MCF 10A (cell line): ENCODE results near the gene PNMT. TPM values are rescaled to one million over a fixed set of nuclear protein-coding genes. Genes with fewer than 3 reads are reported as not detected.

Source experiments
- BruUV-seq: library from RNA; stranded (reverse); fragments of 400-500 nt; replicated peaks from 2 replicates; lab custom pipeline; 2021; lab: Mats Ljungman, UMichigan
- CTCF ChIA-PET: fragments of 300-600 bp; sonication (Branson Sonifier 250); formaldehyde crosslinking; extraction: SDS; loops from one replicate; lab custom pipeline; 2021; ENCODE audit warnings: antibody characterized with exemption, inconsistent platforms; lab: Yijun Ruan, JAX
- POLR2A ChIA-PET: fragments of 300-600, 350-650 bp; sonication (Branson Sonifier 250); formaldehyde crosslinking; extraction: SDS; loops from one replicate; lab custom pipeline; 2020; ENCODE audit warnings: antibody characterized with exemption, inconsistent platforms; lab: Yijun Ruan, JAX
- DNase-seq: peaks from one replicate; pipeline ENCODE4 v3.0.0-alpha.2; 2018; ENCODE audit not compliant: unreplicated experiment
- H3K27ac Mint-ChIP-seq: one replicate; pipeline ENCODE4 v1.8.0; 2022; ENCODE audit warnings: mild to moderate bottlenecking, low read depth, mixed read lengths; ENCODE audit not compliant: unreplicated experiment
- H3K27me3 Mint-ChIP-seq: one replicate; pipeline ENCODE4 v1.8.0; 2022; ENCODE audit warnings: mixed read lengths; ENCODE audit not compliant: insufficient read depth, unreplicated experiment
- H3K36me3 Mint-ChIP-seq: one replicate; pipeline ENCODE4 v1.8.0; 2022; ENCODE audit warnings: mild to moderate bottlenecking, moderate library complexity, mixed read lengths; ENCODE audit not compliant: insufficient read depth, unreplicated experiment
- H3K4me1 Mint-ChIP-seq: one replicate; pipeline ENCODE4 v1.8.0; 2022; ENCODE audit warnings: mixed read lengths; ENCODE audit not compliant: insufficient read depth, unreplicated experiment
- H3K4me3 Mint-ChIP-seq: one replicate; pipeline ENCODE4 v1.8.0; 2022; ENCODE audit warnings: mild to moderate bottlenecking, moderate library complexity, mixed read lengths; ENCODE audit not compliant: unreplicated experiment
- H3K9me3 Mint-ChIP-seq: one replicate; pipeline ENCODE4 v1.8.0; 2022; ENCODE audit warnings: mixed read lengths; ENCODE audit not compliant: unreplicated experiment
- intact Hi-C: fragments of 100-400 bp; cut with micrococcal nuclease; formaldehyde crosslinking; loops from 2 replicates; pipeline ENCODE4 v1.14.1; 2022
- total RNA-seq: library from RNA; stranded (reverse); gene quantifications from 2 replicates; pipeline ENCODE4 v1.2.3, GENCODE V29; 2022
- TF ChIP-seq, protein P1 (sequence below): fragments of 200-600 bp; IDR thresholded peaks from one replicate; pipeline ENCODE4 v1.8.0; 2022; ENCODE audit warnings: antibody characterized with exemption, mild to moderate bottlenecking; ENCODE audit not compliant: unreplicated experiment

PNMT gene
- total RNA-seq, 1 experiment from 2014 or later = not detected

- Mint-ChIP-seq H3K27me3 (no peaks in the 10 kb centered on the region), H3K36me3 (peaks cover 2% of the 10 kb centered on the region), H3K9me3 (no peaks in the 10 kb centered on the region), H3K4me3 (peak overlapping the region; percentile 81), H3K27ac (peak overlapping the region; percentile 56), H3K4me1 (peaks cover 22% of the 10 kb centered on the region)
- TF ChIP-seq, protein P1, sequence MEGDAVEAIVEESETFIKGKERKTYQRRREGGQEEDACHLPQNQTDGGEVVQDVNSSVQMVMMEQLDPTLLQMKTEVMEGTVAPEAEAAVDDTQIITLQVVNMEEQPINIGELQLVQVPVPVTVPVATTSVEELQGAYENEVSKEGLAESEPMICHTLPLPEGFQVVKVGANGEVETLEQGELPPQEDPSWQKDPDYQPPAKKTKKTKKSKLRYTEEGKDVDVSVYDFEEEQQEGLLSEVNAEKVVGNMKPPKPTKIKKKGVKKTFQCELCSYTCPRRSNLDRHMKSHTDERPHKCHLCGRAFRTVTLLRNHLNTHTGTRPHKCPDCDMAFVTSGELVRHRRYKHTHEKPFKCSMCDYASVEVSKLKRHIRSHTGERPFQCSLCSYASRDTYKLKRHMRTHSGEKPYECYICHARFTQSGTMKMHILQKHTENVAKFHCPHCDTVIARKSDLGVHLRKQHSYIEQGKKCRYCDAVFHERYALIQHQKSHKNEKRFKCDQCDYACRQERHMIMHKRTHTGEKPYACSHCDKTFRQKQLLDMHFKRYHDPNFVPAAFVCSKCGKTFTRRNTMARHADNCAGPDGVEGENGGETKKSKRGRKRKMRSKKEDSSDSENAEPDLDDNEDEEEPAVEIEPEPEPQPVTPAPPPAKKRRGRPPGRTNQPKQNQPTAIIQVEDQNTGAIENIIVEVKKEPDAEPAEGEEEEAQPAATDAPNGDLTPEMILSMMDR = no peak
- POLR2A ChIA-PET = interaction anchor here (0.7 to 3.1 kb wide), 4 partner anchors 12 to 28 kb away, joined by 3 to 36 read pairs (median 8); partner anchors contain the start of genes MIEN1 and PGAP3
- intact Hi-C loops = no loop called here
- no TSS peak for BruUV-seq
- CTCF ChIA-PET = interaction anchor here (1.2 to 1.3 kb wide), 2 partner anchors 9 to 28 kb away, joined by 3 to 4 read pairs; partner anchors contain the start of gene MIEN1
- no peak for DNase-seq
Observed at GRCh38 chr17:39701784-39702422, 33.6 kb downstream of the PNMT start.

DNA sequence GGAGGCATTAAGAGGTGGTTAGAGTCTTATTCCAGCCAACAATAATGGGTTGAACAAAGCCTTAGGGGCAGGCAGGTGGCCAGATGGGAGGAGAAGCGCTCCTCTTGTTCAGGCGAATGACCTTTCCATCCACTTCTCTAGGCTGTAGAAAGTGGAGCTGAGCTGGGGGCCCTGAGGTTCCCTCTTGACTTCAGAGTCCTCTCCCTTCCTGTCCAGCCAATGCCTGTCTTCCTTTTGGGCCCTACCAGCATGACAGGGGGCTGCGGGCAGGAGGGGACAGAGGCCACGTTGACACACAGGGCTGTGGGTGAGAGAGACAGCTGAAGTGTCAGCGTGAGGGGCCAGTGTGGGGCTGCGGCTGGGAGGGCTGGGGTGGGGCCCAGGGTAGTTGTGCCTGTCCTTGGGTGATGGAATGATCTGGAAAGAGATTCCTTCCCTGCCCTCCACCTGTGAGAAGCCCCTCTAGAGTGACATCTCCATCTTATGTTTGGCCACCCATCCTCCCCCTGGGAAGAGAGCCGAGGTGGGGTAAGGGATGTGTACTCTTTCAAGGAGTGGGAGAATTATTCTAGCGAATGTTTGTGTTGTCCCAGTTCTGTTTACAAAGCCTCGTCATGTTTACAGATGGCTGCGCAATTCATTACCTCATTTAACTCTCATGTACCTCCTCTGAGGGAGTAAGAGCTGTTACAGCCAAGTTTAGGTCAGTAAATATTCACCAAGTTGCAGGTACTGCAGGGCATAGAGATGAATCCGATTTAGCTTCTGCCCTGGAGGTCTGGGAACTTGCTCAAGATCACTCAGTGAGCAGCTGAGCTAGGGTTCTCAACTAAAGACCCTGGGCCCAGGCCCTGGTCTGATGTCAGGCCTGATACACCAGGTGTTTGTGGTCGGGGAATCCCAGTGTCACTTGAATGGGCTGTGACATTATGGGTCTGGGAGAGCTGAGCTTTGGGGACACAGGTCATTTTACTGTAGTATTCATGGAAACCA lies 34.9 kb downstream of the PNMT start:
- Mint-ChIP-seq H3K9me3 (no peaks in the 10 kb centered on the region), H3K27ac (no peak overlapping the region), H3K27me3 (no peaks in the 10 kb centered on the region), H3K4me1 (peaks cover 22% of the 10 kb centered on the region), H3K36me3 (peaks cover 15% of the 10 kb centered on the region), H3K4me3 (no peak overlapping the region)
- BruUV-seq = no TSS peak
- TF ChIP-seq, protein P1 = no peak
- POLR2A ChIA-PET = interaction anchor here (0.6 to 2.3 kb wide), 4 partner anchors 14 to 22 kb away, joined by 3 to 11 read pairs (median 4); partner anchors contain the start of gene PGAP3
- intact Hi-C loops = no loop called here
- no peak for DNase-seq
- CTCF ChIA-PET = interaction anchor here (1.2 kb wide), 1 partner anchor 27 kb away, joined by 4 read pairs; the partner anchor contains the start of gene MIEN1

GRCh38 chr17:39703913-39704312 lies 35.7 kb downstream of the PNMT start:
- no peak overlapping the region for H3K4me3 Mint-ChIP-seq
- peaks cover 22% of the 10 kb centered on the region for H3K4me1 Mint-ChIP-seq
- no peak for DNase-seq
- ChIA-PET CTCF (no interaction called here), POLR2A (interaction anchor here (2.3 kb wide), 1 partner anchor 16 kb away, joined by 11 read pairs; the partner anchor contains the start of gene PGAP3)
- BruUV-seq = no TSS peak
- intact Hi-C loops = no loop called here
- TF ChIP-seq, protein P1 = no peak
- no peak overlapping the region for H3K27ac Mint-ChIP-seq
- H3K27me3 Mint-ChIP-seq = no peaks in the 10 kb centered on the region
- H3K9me3 Mint-ChIP-seq = no peaks in the 10 kb centered on the region
- peaks cover 20% of the 10 kb centered on the region for H3K36me3 Mint-ChIP-seq
